Skin epidermis (tissue), 12 donors: ENCODE measurements around the gene NR2C1.
"Not testable (repeated sequence)": the region's sequence is repeated elsewhere in the genome, so short reads cannot be mapped to it uniquely, and the experiment has no call there.

Source experiments
- H3K27ac ChIP-seq, 21 experiments: fragments of 200-600 bp; sonication (generic) in 11 of 21; one replicate each; pipeline ENCODE4 v1.5.0; 2020; ENCODE audit warnings: mild to moderate bottlenecking in 3 of 21, inconsistent platforms in 2 of 21, moderate library complexity in 2 of 21
- H3K4me3 ChIP-seq, 7 experiments: fragments of 200-600 bp; sonication (generic) in 2 of 7; one replicate each; pipeline ENCODE4 v1.5.0; 2020; ENCODE audit warnings: inconsistent platforms in 2 of 7, mild to moderate bottlenecking in 2 of 7, moderate library complexity in 1 of 7

The NR2C1 gene

DNA sequence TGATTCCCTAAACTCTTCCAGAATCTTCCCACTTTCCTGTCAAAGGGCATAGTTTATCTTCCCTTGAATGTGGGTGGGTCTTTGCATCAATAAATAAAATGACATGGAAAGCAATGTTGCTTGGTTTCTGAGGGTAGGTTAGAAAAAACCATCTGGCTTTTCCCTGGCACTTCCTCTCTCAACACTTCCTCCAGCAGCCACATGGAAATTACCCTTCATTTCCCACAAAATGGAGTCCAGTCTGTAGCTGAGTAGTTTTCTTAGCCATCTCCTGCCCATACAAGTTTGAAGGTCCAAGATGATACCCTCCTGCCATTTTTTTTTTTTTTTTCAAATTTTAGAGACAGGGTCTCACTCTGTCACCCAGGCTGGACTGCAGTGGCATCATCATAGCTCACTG lies 58.9 kb downstream of the NR2C1 start:
- Histone ChIP-seq H3K27ac (no peak overlapping the region), H3K4me3 (no peak overlapping the region)

DNA sequence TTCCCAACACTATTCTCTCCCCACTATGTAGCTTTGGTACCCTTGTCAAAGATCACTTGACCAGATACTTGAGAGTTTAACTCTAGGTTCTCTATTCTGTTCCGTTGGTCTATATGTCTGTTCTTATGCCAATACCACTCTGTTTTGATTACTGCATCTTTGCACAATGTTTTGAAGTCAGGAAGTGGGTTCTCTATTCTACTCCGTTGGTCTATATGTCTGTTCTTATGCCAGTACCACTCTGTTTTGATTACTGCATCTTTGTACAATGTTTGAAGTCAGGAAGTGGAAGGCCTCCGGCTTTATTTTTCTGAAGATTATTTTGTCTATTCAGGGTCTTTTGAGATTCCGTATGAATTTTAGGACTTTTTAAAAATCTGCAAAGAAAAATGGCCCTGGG lies 67.2 kb downstream of the NR2C1 start:
- H3K4me3 ChIP-seq = no peak overlapping the region
- no peak overlapping the region for H3K27ac ChIP-seq

DNA sequence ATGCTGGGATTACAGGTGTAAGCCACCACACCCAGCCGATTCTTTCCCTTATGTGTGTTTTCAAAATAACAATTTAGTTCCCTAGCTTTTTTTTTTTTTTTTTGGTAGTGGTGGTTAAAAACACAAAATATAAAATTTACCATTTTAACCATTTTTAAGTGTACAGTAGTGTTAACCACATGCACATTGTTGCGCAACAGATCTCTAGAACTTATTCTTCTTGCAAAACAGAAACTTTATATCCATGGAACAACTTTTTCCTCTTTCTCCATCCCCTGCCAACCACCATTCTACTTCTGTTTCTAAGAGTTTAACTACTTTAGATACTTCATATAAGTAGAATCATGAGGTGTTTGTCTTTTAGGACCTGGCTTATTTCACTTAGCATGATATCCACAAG lies 68.8 kb downstream of the NR2C1 start:
- no peak overlapping the region for H3K4me3 ChIP-seq
- peak overlapping the region in 1 of 21 experiments; percentile 93 for H3K27ac ChIP-seq

DNA sequence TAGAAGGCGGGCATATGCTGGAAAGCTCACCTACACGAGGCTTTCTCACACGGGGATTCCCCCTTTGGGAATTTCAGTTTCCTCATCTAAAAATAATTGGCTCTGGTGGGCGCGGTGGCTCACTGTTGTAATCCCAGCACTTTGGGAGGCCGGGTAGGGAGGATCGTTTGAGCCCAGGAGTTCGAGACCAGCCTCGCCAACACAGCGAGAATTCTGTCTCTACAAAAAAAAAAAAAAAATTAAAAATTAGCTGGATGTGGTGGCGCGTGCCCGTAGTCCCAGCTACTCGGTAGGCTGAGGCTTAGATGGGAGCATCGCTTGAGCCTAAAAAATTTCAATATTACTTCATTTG lies 69.5 kb downstream of the NR2C1 start:
- Histone ChIP-seq H3K27ac (peak overlapping the region in 20 of 21 experiments; percentile 70 to 93 (median 88)), H3K4me3 (peak overlapping the region; percentile 52 to 86 (median 77))

DNA sequence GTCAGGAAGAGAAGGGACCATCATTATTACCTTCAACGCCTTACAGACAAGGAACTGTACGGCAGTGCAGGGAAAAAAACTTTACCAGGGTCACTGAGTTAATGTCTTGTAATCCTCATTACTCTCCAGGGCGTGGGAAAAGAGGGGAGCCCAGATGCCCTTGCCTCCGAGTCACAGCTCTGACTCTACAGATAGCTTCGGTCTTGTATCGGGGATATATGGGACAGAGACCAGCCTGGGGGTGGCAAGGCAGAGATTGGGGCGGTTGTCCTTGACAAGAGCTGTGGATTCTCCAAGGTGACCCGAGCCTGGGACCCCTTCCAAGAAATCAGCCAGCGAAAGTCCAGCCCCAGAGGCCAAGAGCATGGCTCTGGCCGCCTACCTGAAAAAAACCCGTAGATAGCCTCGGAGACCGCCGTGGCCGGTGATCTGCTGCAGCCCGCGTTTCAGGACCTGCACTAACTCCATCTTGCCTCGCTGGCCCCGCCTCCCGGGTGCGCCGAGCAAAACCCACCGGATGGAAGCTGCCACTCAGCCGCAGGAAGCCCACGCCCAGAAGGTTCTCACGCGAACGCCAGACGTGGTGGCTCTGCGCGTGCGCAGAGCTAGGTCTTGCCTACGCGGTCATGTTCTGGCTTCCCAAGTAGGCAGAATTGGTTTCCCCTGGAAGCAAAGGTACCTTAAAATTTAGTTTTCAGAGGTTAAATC lies 70.1 kb downstream of the NR2C1 start, which contains the start of gene NDUFA12:
TSS of gene NDUFA12 (minus strand) at position 485 of the 708 bp plus-strand sequence. CDS start at position 468, 17 bp downstream.
- H3K4me3 ChIP-seq = peak within 1 kb of the TSS; percentile 52 to 86 (median 77)
- H3K27ac ChIP-seq = peak within 1 kb of the TSS in 20 of 21 experiments; percentile 70 to 93 (median 88)

DNA sequence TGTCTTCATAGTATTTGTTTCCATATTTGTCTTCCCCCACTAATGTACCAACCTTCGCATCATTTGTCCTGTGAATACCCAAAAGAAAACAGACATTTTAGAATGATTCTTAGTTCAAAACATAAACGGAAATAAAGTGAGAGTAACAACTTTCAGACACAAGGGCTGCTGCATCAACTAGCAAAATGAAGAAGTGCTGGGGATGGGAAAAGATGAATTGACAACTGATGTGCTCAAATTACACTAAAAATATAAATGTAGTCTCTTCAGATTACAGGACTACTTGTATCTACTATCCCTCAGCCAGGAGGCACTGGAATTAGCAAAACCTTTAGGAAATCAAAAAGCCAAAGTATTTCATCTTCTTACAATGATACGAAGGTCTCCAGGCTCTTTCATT lies 70.7 kb downstream of the NR2C1 start:
- H3K4me3 ChIP-seq = peak overlapping the region; percentile 52 to 86 (median 77)
- peak overlapping the region in 18 of 21 experiments; percentile 70 to 93 (median 90) for H3K27ac ChIP-seq

DNA sequence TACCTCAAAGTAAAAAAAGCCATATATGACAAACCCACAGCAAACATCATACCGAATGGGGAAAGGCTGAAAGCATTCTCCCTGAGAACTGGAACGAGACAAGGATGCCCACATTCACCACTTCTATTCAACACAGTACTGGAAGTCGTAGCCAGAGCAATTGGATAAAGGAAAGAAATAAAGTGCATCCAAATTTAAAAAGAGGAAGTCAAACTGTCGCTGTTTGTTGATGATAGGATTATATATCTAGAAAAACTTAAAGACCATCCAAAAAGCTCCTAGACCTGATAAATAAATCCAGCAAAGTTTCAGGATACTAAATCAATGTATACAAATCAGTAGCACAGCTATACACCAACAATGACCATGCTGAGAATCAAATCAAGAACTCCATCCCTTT lies 75.1 kb downstream of the NR2C1 start:
- no peak overlapping the region for H3K4me3 ChIP-seq
- H3K27ac ChIP-seq = no peak overlapping the region

DNA sequence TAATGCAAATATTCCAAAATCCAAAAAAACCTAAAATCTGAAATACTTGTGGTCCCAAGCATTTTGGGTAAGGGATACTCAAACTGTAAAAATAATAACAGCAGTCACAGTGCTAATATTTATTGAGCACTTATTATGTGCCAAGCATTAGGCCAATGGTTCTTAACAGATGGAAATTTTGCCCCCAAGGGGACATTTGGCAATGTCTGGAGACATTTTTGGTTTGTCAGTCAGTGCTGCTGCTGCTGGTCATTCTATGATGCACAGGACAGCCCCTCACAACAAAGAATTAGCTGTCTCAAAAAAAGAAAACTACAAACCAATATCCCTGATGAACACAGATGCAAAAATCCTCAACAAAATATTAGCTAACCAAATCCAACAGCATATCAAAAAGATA lies 75.7 kb downstream of the NR2C1 start:
- H3K27ac ChIP-seq = no peak overlapping the region
- H3K4me3 ChIP-seq = no peak overlapping the region

DNA sequence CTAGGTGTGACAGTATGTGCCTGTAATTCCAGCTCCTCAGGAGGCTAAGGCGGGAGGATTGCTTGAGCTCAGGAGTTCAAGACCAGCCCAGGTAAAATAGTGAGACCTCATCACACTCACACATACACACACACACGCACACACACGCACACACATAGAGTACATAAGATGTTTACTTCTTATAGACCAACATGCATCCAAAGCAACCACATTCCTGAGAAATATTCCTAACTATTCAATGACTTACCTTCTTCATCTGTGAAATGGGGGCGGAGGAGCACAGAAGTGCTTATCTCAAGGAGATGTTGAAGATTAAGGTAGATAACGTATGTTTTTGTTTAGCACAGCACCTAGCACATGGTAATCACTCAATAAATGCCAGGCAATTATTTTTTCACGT lies 76.4 kb downstream of the NR2C1 start:
- no peak overlapping the region for H3K4me3 ChIP-seq

DNA sequence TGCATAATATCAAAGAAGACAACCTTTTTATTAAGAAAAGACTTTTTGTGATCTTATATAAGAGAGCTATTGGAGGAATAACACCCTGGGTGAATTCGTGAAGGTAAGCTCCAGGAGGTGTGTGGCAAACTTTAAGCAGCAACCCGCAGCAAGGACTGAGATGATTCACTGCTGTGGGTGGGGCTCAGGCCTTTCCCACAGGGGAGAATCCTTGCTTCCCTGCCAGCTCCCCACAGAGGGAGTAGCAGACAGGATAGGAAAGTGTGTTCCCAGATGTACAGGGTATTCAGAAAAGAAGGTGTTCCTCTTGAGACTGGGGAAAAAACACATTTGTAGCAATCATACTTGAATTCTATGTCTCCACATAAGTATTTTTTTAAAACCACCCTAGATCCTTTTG lies 79.1 kb downstream of the NR2C1 start:
- H3K27ac ChIP-seq = no peak overlapping the region
- H3K4me3 ChIP-seq = no peak overlapping the region

More for the DNA sequence above, 76.4 kb downstream of the NR2C1 start:
- H3K27ac ChIP-seq = no peak overlapping the region

DNA sequence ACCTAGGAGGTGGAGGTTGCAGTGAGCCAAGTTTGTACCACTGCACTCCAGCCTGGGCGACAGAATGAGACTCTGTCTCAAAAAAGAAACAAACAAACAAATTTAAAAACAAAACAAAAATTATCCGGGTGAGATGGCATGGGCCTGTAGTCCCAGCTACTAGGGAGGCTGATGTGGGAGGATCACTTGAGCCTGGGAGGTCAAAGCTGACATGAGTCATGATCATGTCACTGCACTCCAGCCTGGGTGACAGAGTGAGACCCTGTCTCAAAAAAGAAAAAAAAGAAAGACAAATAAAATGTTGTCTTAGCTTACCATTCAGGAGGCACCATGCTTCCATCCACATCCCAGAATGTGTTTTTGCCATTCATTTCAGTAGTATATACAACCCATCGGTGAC lies 79.6 kb downstream of the NR2C1 start:
- not testable (repeated sequence) for H3K27ac ChIP-seq, H3K4me3 ChIP-seq

DNA sequence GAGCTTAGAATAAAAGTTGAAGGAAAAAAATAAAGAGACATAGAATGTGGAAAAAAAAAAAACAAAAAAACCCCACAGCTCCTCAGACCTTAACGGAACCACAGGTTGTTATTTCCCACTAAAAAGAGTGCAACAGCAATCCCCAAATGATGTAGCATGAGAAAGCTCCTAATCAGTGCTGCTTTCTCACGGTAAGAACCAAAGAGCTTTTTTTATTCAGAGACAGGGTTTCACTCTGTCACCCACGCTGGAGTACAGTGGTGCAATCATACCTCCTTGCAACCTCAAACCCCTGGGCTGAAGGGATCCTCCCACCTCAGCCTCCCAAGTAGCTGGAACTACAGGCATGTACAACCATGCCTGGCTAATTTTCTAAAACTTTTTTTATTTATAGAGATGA lies 83.2 kb downstream of the NR2C1 start:
- Histone ChIP-seq H3K4me3 (no peak overlapping the region), H3K27ac (no peak overlapping the region)

DNA sequence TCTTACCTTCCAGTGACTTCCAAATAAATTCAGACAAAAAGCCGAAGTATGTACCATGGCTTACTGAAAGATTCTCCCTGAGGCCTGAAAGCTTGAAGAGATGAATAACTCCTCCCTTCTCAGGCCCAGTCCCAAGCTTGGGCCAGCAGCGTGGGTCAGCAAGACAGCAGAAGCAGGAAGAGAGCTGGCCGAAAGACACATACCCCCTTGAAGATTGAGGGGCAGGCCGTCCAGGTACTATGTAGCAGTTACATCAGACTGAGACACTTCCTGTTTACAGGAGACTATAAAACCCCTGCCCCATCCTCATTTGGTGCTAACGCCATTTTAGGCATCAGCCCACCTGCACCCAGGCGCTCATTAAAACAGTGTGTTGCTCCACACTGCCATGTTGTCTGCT lies 84.9 kb downstream of the NR2C1 start:
- H3K27ac ChIP-seq = peak overlapping the region in 1 of 21 experiments; percentile 7
- no peak overlapping the region for H3K4me3 ChIP-seq

DNA sequence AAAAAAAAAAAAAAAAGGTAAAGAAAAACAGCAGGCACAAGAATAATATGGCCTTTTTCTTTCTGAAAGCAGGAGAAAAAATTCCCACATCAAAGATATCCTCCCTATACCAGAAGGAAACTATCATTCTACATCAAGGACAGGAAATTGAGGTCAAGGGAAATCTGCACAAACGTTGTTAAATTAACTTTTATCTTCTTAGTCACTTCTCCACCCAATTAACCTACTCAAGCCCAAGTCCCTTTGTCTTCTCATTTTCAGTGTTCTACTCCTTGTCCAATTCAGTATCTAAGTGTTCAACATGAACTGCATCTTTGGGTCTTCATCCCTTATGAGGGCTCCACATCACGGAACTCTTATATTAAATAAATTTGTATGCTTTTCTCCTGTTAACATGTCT lies 85.6 kb downstream of the NR2C1 start:
- Histone ChIP-seq H3K27ac (peak overlapping the region in 1 of 21 experiments; percentile 7), H3K4me3 (no peak overlapping the region)

DNA sequence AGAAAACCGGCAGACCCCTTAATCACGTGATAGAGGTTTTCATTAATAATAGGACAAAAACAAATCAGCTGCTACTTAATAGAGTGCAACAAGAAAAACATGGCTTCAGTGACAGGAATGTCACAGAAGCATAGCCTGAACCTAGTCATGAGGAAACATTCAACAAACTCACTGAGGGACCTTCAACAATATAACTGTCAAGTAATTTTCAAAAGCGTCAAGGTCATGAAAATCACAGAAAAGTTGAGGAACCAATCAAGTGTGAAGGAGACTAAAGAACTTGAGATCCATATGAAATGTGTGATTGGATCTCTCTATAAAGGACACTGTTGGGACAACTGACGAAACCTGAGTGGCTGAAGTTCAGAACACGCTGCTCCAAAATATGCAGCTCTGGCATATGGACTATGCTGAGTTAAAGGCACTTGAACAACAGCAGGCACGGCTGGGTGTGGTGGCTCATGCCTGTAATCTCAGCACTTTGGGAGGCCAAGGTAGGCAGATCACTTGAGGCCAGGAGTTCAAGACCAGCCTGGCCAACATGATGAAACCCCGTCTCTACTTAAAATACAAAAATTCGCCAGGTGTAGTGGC lies 86.2 kb downstream of the NR2C1 start:
- Histone ChIP-seq H3K27ac (no peak overlapping the region), H3K4me3 (no peak overlapping the region)

DNA sequence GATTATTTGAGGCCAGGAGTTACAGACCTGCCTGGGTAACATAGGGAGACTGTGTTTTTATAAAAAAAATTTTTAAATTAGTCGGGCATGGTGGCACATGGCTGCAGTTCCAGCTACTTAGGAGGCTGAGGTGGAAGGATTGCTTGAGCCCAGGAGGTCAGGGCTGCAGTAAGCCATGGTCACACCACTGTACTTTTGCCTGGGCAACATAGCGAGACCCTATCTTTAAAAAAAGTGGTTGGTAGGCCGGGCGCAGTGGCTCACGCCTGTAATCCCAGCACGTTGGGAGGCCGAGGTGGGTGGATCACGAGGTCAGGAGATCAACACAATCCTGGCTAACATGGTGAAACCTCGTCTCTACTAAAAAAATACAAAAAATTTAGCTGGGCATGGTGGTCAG lies 88.3 kb downstream of the NR2C1 start:
- not testable (repeated sequence) for H3K4me3 ChIP-seq, H3K27ac ChIP-seq

DNA sequence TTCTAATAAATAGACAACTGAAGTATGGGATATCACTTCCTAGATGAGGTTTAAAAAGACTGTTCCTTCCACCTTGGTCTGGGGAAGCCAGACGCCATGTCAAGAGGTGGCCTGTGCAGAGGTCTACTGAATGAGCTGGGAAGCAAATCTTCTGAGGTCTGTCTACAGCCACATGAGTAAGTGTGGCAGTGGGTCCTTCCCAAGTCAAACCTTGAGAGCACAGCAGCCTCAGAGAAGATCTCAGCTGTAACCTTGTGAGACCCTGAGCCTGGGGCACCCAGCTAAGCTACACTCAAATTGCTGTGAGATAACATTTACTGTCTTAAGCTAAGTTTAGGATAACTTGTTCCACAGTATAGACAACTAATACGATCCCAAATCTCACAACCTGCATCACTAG lies 90.1 kb downstream of the NR2C1 start:
- Histone ChIP-seq H3K4me3 (no peak overlapping the region), H3K27ac (peak overlapping the region in 1 of 21 experiments; percentile 47)

DNA sequence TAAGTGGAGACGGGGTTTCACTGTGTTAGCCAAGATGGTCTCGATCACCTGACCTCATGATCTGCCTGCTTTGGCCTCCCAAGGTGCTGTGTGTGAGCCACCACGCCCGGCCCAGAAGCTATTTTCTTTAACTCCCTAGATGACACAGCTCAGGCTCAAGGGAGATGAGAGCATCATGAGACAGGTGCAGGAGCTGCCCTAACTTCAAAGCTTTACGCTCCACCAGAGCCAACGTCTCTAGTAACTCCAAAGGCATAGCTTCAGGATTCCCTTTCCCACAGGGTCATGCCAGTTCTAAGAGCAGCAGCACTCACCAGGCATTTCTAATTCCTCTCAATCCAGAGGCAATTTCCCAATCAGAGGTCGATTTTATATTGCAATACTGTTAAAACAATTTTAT lies 91.0 kb downstream of the NR2C1 start:
- Histone ChIP-seq H3K27ac (no peak overlapping the region), H3K4me3 (no peak overlapping the region)

DNA sequence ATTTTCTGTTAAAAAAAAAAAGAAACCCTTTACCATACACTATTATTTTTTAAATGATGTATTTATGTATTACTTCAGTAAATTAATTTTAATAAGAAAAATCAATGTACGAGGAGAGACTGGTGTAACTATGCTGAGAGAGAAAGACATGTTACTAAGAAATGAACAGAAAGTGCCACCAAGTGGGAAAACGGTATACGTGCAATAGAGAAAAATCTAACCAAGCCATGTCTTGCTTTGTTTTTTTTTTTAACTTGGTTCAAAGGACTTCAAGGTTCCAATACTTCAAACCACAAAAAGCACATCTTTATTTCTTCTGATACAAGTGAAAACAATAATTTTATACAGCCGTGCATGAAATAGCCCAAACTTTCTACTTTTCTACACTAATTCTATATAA lies 92.8 kb downstream of the NR2C1 start:
- Histone ChIP-seq H3K27ac (no peak overlapping the region), H3K4me3 (no peak overlapping the region)

DNA sequence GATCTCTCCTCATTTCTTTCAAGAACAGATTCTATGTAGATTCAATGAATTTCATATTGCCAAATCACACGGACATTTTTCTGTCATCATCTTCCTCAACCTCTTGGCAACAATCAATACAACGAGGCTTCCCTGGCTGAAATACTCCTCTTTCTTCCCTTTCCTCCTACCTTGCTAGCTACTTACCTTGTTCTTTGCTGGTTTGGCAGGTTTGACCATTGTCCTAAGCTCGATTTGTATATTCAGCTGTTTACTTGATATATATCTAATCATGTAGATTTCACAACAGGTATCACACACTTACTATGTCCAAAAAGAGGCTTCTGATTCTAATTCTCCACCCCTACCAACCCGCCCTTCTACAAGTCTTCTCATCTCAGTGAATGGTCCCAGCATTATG lies 93.5 kb downstream of the NR2C1 start:
- Histone ChIP-seq H3K27ac (no peak overlapping the region), H3K4me3 (no peak overlapping the region)

DNA sequence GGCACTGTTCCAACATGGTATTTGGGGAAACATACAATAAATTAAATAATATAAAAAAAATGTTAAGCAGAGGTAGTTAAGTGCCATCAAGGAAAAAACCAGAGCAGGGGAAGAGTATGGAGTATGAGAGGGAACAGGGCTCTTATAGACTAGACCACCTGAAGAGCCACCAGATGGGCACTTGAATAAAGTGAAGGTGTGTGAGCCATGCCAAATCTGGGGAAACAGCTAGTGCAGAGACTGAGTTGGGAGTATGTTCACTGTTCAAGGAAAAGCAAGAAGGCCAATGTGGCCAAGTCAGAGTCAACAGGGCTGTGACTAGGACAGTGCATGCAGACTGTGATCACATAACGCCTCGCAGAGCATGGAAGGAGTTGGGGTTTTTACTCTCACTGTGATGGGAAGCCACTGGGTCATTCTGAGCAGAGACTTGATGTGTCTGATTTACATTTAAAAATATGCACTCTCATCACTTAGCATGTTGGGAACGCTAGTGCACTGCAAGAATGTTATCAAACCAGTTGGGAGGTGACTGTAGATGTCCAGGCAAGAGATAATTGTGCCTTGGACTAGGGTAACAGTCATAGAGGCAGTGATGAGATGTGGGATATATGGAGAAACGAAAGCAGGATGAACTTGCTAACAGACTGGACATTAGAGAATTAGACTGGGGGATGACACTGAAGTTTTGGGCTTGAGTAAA lies 95.5 kb downstream of the NR2C1 start:
- H3K4me3 ChIP-seq = no peak overlapping the region
- H3K27ac ChIP-seq = no peak overlapping the region
